ENCODE measurements around the gene PLAAT2. TPM values are rescaled to one million over a fixed set of nuclear protein-coding genes. Genes with fewer than 3 reads are reported as not detected.

Gene PLAAT2
- total and polyA plus RNA-seq, 9 donors = 0.12 to 1.4 (median 0.35) TPM; not detected in 4

GRCh38 chr11:63558459-63559157 lies 4.6 kb downstream of the PLAAT2 start:
- TF ChIP-seq EP300 (IDR thresholded peaks at IDR 0.05) = no peak
- TF ChIP-seq, protein P1, sequence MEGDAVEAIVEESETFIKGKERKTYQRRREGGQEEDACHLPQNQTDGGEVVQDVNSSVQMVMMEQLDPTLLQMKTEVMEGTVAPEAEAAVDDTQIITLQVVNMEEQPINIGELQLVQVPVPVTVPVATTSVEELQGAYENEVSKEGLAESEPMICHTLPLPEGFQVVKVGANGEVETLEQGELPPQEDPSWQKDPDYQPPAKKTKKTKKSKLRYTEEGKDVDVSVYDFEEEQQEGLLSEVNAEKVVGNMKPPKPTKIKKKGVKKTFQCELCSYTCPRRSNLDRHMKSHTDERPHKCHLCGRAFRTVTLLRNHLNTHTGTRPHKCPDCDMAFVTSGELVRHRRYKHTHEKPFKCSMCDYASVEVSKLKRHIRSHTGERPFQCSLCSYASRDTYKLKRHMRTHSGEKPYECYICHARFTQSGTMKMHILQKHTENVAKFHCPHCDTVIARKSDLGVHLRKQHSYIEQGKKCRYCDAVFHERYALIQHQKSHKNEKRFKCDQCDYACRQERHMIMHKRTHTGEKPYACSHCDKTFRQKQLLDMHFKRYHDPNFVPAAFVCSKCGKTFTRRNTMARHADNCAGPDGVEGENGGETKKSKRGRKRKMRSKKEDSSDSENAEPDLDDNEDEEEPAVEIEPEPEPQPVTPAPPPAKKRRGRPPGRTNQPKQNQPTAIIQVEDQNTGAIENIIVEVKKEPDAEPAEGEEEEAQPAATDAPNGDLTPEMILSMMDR (IDR thresholded peaks at IDR 0.05) = no peak
- TF ChIP-seq POLR2A (IDR thresholded peaks at IDR 0.05) = no peak
- Histone ChIP-seq H3K9me3 (no peaks in the 10 kb centered on the region), H3K27ac (no peak overlapping the region), H3K36me3 (no peaks in the 10 kb centered on the region), H3K4me3 (no peak overlapping the region), H3K4me1 (ENCODE audit: insufficient read depth) (no peaks in the 10 kb centered on the region), H3K27me3 (no peaks in the 10 kb centered on the region)
- 95 to 100% (median 96%) methylated on average over 7 of the region's 7 CpGs for WGBS, 3 donors
- DNase-seq = no peak
- intact Hi-C loops (cut with DNase I) = no loop called here

DNA sequence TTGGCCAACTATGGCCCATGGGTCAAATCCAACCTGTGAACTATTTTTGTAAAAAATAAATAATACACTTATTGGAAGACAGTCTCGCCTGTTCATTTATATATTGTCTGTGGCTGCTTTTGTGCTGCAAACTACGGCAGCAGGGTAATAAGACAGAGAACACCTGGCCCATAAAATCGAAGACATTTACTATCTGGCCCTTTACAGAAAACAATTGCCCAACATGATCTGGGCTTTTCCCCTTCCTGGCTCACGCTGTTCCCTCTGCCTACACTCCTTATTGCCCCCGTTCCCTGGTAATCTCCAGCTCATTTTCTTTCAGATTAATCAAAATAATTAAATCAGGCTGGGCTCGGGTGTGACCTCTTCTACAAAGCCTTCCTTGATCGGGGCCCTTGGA lies 5.6 kb downstream of the PLAAT2 start:
- Histone ChIP-seq H3K27ac (no peak overlapping the region), H3K9me3 (no peaks in the 10 kb centered on the region), H3K27me3 (no peaks in the 10 kb centered on the region), H3K36me3 (no peaks in the 10 kb centered on the region), H3K4me3 (no peak overlapping the region), H3K4me1 (ENCODE audit: insufficient read depth) (no peaks in the 10 kb centered on the region)
- DNase-seq = no peak
- 50 to 66% (median 60%) methylated on average over 7 of the region's 7 CpGs for WGBS, 3 donors
- no peak for TF ChIP-seq EP300 (IDR thresholded peaks at IDR 0.05)
- no peak for TF ChIP-seq POLR2A (IDR thresholded peaks at IDR 0.05)
- TF ChIP-seq, protein P1 (IDR thresholded peaks at IDR 0.05) = no peak
- intact Hi-C loops (cut with DNase I) = no loop called here

DNA sequence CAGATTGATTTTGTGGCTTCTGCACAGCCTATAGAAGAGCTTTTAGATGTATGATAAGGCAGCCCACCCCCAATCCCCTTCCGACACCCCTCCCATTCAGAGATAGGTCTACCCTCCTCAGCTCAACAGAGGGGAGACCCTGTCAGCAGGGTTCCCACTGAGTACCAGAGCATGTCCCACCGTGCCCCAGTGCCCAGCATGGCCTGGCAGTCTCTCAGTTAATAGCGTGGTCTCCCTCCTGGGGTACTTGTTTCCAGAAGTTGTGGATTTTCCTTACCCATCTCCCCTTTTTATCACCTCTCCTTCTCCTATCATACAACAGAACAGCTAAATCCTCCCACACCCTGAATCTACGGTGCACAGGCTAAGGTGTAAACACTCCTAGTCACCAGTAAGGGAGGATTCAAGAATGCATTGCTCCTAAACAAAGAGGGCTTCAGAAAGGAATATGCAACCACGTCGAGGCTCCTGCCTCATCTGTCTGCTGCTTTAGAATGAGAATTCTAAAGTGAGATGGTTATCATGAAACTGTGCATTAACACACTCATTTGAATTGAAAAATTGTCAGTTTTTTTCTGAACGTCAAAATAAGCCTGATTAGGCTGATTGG lies 6.7 kb downstream of the PLAAT2 start:
- intact Hi-C loops (cut with DNase I) = no loop called here
- Histone ChIP-seq H3K4me1 (ENCODE audit: insufficient read depth) (no peaks in the 10 kb centered on the region), H3K27ac (no peak overlapping the region), H3K36me3 (no peaks in the 10 kb centered on the region), H3K27me3 (no peaks in the 10 kb centered on the region), H3K4me3 (no peak overlapping the region), H3K9me3 (no peaks in the 10 kb centered on the region)
- no peak for DNase-seq
- 70 to 72% (median 72%) methylated on average over 7 of the region's 7 CpGs for WGBS, 3 donors
- TF ChIP-seq, protein P1 (IDR thresholded peaks at IDR 0.05) = no peak
- TF ChIP-seq EP300 (IDR thresholded peaks at IDR 0.05) (no peak), POLR2A (IDR thresholded peaks at IDR 0.05) (no peak)

DNA sequence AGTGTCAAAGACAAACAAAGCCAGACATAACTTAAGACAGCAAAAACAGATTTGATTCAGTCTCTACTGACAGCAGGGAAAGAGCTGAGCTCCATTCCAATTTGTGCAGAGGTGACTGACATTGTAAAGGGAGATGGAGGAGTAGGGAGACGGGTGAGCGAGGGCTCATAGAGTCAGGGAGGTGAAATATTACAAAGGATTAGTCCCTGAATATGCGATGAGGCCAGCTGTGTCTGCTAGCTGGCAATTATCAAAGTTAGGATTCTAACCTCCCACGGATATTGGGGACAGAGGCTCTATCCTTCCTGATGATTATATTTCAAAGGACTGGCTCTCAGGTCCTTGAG lies 8.3 kb downstream of the PLAAT2 start:
- WGBS, 3 donors = 67 to 83% (median 74%) methylated on average over 4 of the region's 4 CpGs
- TF ChIP-seq EP300 (IDR thresholded peaks at IDR 0.05) (no peak), POLR2A (IDR thresholded peaks at IDR 0.05) (no peak)
- TF ChIP-seq, protein P1 (IDR thresholded peaks at IDR 0.05) = no peak
- intact Hi-C loops (cut with DNase I) = no loop called here

More for the DNA sequence above, 8.3 kb downstream of the PLAAT2 start:
- Histone ChIP-seq H3K27me3 (no peaks in the 10 kb centered on the region), H3K4me1 (ENCODE audit: insufficient read depth) (no peaks in the 10 kb centered on the region), H3K4me3 (no peak overlapping the region), H3K9me3 (no peaks in the 10 kb centered on the region), H3K27ac (no peak overlapping the region), H3K36me3 (no peaks in the 10 kb centered on the region)
- DNase-seq = no peak

All from ovary (tissue), 9 donors.